Loucy (cell line): ENCODE measurements around the gene SYNDIG1.

Experiments used
- H2AFZ ChIP-seq: fragments of 200-600 bp; sonication (generic); 2 replicates; pipeline ENCODE4 v1.6.0; 2016; ENCODE audit warnings: antibody characterized with exemption, mild to moderate bottlenecking, low read length, moderate library complexity
- H3F3A ChIP-seq: fragments of 200-600 bp; 2 replicates; pipeline ENCODE4 v1.6.0; 2016; ENCODE audit warnings: antibody characterized with exemption, low read depth, mild to moderate bottlenecking
- H3K27me3 ChIP-seq: fragments of 200-600 bp; sonication (generic); 2 replicates; pipeline ENCODE4 v1.6.1; 2014; ENCODE audit warnings: low read length, mild to moderate bottlenecking; ENCODE audit not compliant: insufficient read depth, poor library complexity, severe bottlenecking
- H3K36me3 ChIP-seq: fragments of 200-600 bp; sonication (generic); 2 replicates; pipeline ENCODE4 v1.6.1; 2016; ENCODE audit warnings: low read length; ENCODE audit not compliant: insufficient read depth
- H3K4me1 ChIP-seq: fragments of 200-600 bp; sonication (generic); 2 replicates; pipeline ENCODE4 v1.5.1; 2014; ENCODE audit warnings: low read length, mild to moderate bottlenecking; ENCODE audit not compliant: insufficient read depth, poor library complexity, severe bottlenecking
- H3K4me2 ChIP-seq: fragments of 200-600 bp; sonication (generic); 2 replicates; pipeline ENCODE4 v1.6.0; 2014; ENCODE audit warnings: antibody characterized with exemption, low read length, low read depth, mild to moderate bottlenecking; ENCODE audit not compliant: poor library complexity, severe bottlenecking
- H3K4me3 ChIP-seq: fragments of 200-600 bp; sonication (generic); 2 replicates; pipeline ENCODE4 v1.5.1; 2014; ENCODE audit warnings: low read length, mild to moderate bottlenecking, mixed read lengths; ENCODE audit not compliant: poor library complexity, severe bottlenecking
- H3K79me2 ChIP-seq: fragments of 200-600 bp; sonication (generic); 2 replicates; pipeline ENCODE4 v1.6.1; 2014; ENCODE audit warnings: low read length; ENCODE audit not compliant: insufficient read depth
- H3K9ac ChIP-seq: fragments of 200-600 bp; sonication (generic); 2 replicates; pipeline ENCODE4 v1.6.0; 2014; ENCODE audit warnings: mild to moderate bottlenecking, low read depth, low read length, moderate library complexity; ENCODE audit not compliant: poor library complexity, severe bottlenecking
- H3K9me2 ChIP-seq: fragments of 200-600 bp; sonication (generic); replicated peaks from 2 replicates; pipeline ENCODE4 v1.6.1; 2016; ENCODE audit warnings: low read depth, low read length, mixed read lengths
- H3K9me3 ChIP-seq: fragments of 200-600 bp; sonication (generic); 2 replicates; pipeline ENCODE4 v1.6.1; 2014; ENCODE audit warnings: mild to moderate bottlenecking, antibody characterized with exemption, low read length, low read depth; ENCODE audit not compliant: insufficient read depth
- H4K20me1 ChIP-seq: fragments of 200-600 bp; sonication (generic); 2 replicates; pipeline ENCODE4 v1.6.0; 2014; ENCODE audit warnings: antibody characterized with exemption, low read length, mild to moderate bottlenecking; ENCODE audit not compliant: insufficient read depth, poor library complexity, severe bottlenecking
- EZH2phosphoT487 ChIP-seq: fragments of 200-600 bp; IDR thresholded peaks from 2 replicates; pipeline ENCODE4 v1.6.1; 2018; ENCODE audit warnings: antibody characterized with exemption, mild to moderate bottlenecking, moderate library complexity, borderline replicate concordance
- TF ChIP-seq, protein P1 (sequence below): fragments of 200-600 bp; sonication (generic); conservative IDR thresholded peaks from 2 replicates; pipeline ENCODE4 v1.5.1; 2014; ENCODE audit warnings: mild to moderate bottlenecking, antibody characterized with exemption, low read length

The SYNDIG1 gene

DNA sequence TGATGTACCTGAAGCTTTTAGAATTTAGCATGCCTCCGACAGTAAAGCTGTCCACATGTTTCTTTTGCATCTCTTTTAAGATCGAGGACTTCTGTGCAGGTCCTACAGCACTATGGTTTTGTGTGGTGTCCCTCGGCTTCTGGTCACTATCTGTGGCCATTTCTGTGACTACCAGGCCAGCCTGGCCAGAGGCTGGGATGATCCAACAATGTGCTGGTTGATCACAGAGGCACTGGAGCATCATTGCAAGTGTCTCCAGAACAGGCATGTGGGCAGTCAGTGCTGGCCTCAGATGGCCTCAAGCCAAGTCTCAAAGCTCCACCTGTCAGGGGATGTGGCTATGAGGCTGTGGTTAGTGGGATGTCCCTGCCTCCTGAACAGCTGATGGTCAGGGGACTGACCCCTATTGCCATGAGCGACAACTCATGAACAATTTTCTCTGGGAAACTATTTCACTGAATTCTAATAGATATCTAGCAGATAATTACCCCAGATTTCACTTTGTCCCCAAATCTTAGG, 136.6 kb downstream of the SYNDIG1 start:
- no peak for TF ChIP-seq EZH2phosphoT487
- TF ChIP-seq, protein P1, sequence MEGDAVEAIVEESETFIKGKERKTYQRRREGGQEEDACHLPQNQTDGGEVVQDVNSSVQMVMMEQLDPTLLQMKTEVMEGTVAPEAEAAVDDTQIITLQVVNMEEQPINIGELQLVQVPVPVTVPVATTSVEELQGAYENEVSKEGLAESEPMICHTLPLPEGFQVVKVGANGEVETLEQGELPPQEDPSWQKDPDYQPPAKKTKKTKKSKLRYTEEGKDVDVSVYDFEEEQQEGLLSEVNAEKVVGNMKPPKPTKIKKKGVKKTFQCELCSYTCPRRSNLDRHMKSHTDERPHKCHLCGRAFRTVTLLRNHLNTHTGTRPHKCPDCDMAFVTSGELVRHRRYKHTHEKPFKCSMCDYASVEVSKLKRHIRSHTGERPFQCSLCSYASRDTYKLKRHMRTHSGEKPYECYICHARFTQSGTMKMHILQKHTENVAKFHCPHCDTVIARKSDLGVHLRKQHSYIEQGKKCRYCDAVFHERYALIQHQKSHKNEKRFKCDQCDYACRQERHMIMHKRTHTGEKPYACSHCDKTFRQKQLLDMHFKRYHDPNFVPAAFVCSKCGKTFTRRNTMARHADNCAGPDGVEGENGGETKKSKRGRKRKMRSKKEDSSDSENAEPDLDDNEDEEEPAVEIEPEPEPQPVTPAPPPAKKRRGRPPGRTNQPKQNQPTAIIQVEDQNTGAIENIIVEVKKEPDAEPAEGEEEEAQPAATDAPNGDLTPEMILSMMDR, result no peak
- Histone ChIP-seq H3K9ac (no peak overlapping the region), H3K79me2 (no peaks in the 10 kb centered on the region), H3K9me3 (no peaks in the 10 kb centered on the region), H3K9me2 (no peaks in the 10 kb centered on the region), H3K4me2 (no peak overlapping the region), H3K27me3 (no peaks in the 10 kb centered on the region), H3K4me3 (no peak overlapping the region), H3F3A (no peaks in the 10 kb centered on the region), H3K4me1 (no peaks in the 10 kb centered on the region), H4K20me1 (no peaks in the 10 kb centered on the region), H3K36me3 (no peaks in the 10 kb centered on the region), H2AFZ (no peak overlapping the region)

DNA sequence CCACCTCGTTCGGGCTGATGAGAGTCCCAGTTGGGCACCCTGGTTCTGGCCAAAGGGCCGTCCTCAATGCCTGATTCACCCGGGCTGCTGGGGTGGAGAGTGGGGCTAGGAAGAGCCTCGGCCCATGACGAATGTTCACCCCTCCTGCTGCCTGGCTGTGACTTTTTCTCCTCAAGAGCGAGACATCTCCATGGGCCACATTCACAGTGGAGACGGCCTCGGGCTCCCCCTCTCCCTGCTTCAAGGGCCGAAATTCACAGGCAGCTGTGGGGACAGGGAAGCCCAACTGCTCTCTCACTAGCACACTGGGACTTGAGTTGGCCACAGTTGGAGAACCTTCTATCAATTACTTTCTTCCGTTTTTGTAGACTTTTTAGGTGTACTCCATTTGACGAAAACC, 138.0 kb downstream of the SYNDIG1 start:
- Histone ChIP-seq H4K20me1 (no peaks in the 10 kb centered on the region), H3K4me1 (no peaks in the 10 kb centered on the region), H2AFZ (no peak overlapping the region), H3K9me2 (no peaks in the 10 kb centered on the region), H3K79me2 (no peaks in the 10 kb centered on the region), H3K27me3 (no peaks in the 10 kb centered on the region), H3K9ac (no peak overlapping the region), H3K9me3 (no peaks in the 10 kb centered on the region), H3K36me3 (no peaks in the 10 kb centered on the region), H3K4me2 (no peak overlapping the region), H3K4me3 (no peak overlapping the region), H3F3A (no peaks in the 10 kb centered on the region)
- no peak for TF ChIP-seq EZH2phosphoT487
- TF ChIP-seq, protein P1, result no peak

DNA sequence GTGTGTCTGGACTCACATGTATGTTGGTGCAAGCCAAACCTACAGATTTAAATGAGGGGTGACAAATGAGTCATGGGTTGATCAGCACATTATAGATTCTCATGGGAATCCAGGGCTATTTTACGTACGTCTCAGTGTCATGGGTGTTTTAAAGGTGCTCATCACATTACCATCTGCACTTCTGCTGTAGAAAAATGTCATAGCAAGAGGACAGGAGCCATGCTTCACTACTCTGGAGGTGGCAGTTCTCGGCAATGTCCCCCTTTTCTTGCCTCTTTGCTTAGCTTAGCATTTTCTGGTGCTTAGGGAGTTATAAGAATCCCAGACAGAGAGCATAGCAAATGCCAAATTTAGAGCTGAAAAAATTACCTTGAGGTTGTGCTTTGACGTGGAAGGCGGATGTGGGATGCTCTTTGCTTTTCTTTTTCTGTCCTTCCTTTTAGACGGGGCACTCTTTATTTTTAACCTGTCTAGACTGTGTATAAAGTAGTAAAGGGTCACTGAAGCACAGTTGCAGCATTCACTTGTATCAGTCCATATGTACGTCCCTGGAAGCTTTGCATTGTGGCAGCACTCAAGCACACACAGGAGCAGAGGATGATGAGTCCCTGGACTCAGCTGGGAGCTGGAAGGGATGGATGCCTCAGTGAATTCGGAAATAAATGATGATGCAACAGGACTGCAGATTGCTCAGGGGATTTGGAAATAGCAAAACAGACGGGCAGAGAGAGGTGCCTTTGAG, 139.7 kb downstream of the SYNDIG1 start:
- H3K36me3 ChIP-seq, result no peaks in the 10 kb centered on the region
- H3K4me2 ChIP-seq, result no peak overlapping the region
- H3K9me2 ChIP-seq, result no peaks in the 10 kb centered on the region
- no peaks in the 10 kb centered on the region for H3K9me3 ChIP-seq
- H3K4me3 ChIP-seq, result no peak overlapping the region
- no peaks in the 10 kb centered on the region for H3K27me3 ChIP-seq
- no peaks in the 10 kb centered on the region for H3K79me2 ChIP-seq
- no peak for TF ChIP-seq EZH2phosphoT487
- TF ChIP-seq, protein P1, result no peak
- no peaks in the 10 kb centered on the region for H3F3A ChIP-seq
- H2AFZ ChIP-seq, result no peak overlapping the region
- H3K4me1 ChIP-seq, result no peaks in the 10 kb centered on the region
- no peak overlapping the region for H3K9ac ChIP-seq
- no peaks in the 10 kb centered on the region for H4K20me1 ChIP-seq
